ENCODE measurements around the gene ABHD16A.

Gene ABHD16A

GRCh38 chr6:31666337-31666965, 36.7 kb downstream of the ABHD16A start:
- peak overlapping the region; percentile 95 for H3K4me3 ChIP-seq (ENCODE audit: control insufficient read depth, low read depth, low read length)
- TF ChIP-seq, protein P1, sequence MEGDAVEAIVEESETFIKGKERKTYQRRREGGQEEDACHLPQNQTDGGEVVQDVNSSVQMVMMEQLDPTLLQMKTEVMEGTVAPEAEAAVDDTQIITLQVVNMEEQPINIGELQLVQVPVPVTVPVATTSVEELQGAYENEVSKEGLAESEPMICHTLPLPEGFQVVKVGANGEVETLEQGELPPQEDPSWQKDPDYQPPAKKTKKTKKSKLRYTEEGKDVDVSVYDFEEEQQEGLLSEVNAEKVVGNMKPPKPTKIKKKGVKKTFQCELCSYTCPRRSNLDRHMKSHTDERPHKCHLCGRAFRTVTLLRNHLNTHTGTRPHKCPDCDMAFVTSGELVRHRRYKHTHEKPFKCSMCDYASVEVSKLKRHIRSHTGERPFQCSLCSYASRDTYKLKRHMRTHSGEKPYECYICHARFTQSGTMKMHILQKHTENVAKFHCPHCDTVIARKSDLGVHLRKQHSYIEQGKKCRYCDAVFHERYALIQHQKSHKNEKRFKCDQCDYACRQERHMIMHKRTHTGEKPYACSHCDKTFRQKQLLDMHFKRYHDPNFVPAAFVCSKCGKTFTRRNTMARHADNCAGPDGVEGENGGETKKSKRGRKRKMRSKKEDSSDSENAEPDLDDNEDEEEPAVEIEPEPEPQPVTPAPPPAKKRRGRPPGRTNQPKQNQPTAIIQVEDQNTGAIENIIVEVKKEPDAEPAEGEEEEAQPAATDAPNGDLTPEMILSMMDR (IDR thresholded peaks at IDR 0.05; ENCODE audit: control insufficient read depth, insufficient read depth, low read depth, low read length, missing control alignments): no peak
- no peak for DNase-seq (ENCODE audit: low read depth)

- DNase-seq (ENCODE audit: low read depth): peak; percentile 83
- H3K4me3 ChIP-seq (ENCODE audit: control insufficient read depth, low read depth, low read length): peak within 1 kb of the TSS; percentile 95
- TF ChIP-seq, protein P1 (IDR thresholded peaks at IDR 0.05; ENCODE audit: control insufficient read depth, insufficient read depth, low read depth, low read length, missing control alignments): peak; percentile 4
These were observed 37.4 kb downstream of the ABHD16A start, which contains the start of gene CSNK2B for GRCh38 chr6:31665501-31666336. Gene CSNK2B (plus strand): TSS chr6:31666080. CDS start chr6:31666832, 752 bp downstream.

GRCh38 chr6:31664790-31665500, 38.2 kb downstream of the ABHD16A start, which contains the start of gene GPANK1:
Gene GPANK1 (minus strand): TSS chr6:31664997. CDS start chr6:31664478, 519 bp downstream.
- H3K4me3 ChIP-seq (ENCODE audit: control insufficient read depth, low read depth, low read length): peak within 1 kb of the TSS; percentile 95
- DNase-seq (ENCODE audit: low read depth): peak; percentile 79
- TF ChIP-seq, protein P1 (IDR thresholded peaks at IDR 0.05; ENCODE audit: control insufficient read depth, insufficient read depth, low read depth, low read length, missing control alignments): no peak

DNA sequence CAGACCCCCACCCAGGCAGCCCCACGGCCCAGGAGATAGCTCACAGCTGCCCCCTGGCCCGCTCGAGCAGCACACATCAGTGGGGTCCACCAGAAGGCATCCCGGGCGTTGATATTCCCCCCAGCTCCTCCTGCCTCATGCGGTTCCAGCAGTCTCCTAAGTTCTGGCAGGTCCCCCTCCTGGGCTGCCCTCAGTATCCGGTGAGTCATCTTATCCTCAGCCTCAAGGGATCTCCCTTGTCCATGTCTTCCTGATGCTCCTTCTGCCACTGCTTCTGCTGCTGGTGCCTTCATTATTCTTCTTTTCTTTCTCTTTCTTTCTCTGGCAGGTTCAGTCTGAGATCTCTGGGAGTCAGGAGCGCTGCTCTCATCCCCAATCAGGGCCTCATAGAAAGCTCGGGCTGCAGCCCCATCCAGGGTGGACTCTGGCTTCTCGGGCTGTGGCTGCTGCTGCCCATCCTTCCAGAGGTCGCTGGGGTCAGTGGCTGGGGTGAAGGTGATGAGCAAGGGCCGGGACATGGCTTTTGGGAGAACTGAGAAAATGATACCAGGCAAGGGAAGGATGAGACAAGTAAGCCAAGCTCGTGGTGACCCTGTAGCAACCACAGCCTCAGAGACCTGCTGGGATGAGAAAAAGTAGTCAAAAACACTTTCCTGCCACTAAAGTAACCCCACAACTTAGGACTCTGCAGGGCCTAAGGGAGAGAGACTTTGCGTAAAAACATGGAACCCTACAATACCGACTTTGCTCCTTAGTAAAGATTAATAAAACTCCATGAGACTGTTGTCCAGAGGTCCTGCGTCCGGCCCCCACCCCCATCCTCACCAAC, 38.9 kb downstream of the ABHD16A start:
- peak overlapping the region; percentile 95 for H3K4me3 ChIP-seq (ENCODE audit: control insufficient read depth, low read depth, low read length)
- TF ChIP-seq, protein P1 (IDR thresholded peaks at IDR 0.05; ENCODE audit: control insufficient read depth, insufficient read depth, low read depth, low read length, missing control alignments): no peak
- no peak for DNase-seq (ENCODE audit: low read depth)

DNA sequence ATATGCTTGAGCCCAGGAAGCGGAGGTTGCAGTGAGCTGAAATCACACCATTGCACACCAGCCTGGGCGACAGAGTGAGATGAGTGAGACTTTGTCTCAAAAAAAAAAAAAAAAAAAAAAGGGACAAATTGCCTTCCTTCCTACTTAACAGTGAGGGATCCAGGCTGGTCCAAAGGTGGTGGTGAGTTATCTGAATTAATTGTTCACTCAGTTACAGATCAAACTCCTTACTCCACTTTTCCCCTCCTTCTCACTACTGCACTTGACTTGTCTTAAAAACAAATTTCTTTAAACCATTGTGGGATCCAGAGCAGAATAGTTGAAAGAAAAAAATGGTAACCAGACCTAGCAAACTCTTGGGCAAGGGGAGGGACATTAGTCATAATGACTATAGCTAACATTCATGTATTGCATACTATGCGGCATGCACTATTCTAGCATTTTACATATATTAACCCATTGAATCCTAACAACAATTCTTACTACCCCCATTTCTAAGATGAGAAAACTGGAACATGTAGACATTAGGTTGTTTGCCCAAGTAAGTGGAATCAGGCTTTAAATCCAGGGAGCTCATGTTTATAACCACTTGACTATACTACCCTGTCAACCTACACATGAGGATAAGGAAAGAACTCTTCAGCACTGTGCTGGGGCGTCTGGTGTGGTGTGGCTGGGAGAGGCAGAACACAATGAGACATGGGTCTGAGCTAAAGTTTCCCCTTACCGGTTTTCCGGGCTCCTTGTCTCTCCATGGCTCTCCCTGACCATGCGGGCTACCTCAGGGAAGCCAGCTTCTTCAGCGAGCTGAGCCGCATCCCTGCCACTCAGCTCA, 39.8 kb downstream of the ABHD16A start:
- H3K4me3 ChIP-seq (ENCODE audit: control insufficient read depth, low read depth, low read length): peak overlapping the region; percentile 95
- DNase-seq (ENCODE audit: low read depth): no peak
- TF ChIP-seq, protein P1 (IDR thresholded peaks at IDR 0.05; ENCODE audit: control insufficient read depth, insufficient read depth, low read depth, low read length, missing control alignments): no peak

Data from AG09309 (cell line).